ENCODE measurements around the gene ELF3. TPM values are rescaled to one million over a fixed set of nuclear protein-coding genes. Genes with fewer than 3 reads are reported as not detected.

The ELF3 gene
- total and polyA plus RNA-seq, 2 of the 13 experiments (the other 11 are each of a cell fraction or from before 2014, with no cell fraction given), result 11.5 to 55.1 TPM

DNA sequence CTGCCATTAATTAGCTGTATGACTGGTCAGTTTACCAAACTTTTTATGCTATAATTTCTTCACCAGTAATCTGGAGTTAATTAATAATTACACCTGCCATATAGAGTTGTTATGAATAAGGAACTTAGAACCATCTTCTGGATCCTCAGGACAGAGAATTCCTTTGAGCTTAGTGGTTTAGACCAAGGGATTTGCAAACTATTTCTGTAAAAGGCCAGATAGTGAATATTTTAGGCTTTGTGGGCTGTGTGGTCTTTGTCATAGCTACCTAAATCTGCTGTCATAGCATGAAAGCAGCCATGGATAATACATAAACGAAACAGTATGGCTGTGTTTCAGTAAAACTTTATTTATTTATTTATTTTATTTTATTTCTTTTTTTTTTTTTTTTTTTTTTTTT, 46.1 kb upstream of the ELF3 start (continued):
- TF ChIP-seq, protein P1, sequence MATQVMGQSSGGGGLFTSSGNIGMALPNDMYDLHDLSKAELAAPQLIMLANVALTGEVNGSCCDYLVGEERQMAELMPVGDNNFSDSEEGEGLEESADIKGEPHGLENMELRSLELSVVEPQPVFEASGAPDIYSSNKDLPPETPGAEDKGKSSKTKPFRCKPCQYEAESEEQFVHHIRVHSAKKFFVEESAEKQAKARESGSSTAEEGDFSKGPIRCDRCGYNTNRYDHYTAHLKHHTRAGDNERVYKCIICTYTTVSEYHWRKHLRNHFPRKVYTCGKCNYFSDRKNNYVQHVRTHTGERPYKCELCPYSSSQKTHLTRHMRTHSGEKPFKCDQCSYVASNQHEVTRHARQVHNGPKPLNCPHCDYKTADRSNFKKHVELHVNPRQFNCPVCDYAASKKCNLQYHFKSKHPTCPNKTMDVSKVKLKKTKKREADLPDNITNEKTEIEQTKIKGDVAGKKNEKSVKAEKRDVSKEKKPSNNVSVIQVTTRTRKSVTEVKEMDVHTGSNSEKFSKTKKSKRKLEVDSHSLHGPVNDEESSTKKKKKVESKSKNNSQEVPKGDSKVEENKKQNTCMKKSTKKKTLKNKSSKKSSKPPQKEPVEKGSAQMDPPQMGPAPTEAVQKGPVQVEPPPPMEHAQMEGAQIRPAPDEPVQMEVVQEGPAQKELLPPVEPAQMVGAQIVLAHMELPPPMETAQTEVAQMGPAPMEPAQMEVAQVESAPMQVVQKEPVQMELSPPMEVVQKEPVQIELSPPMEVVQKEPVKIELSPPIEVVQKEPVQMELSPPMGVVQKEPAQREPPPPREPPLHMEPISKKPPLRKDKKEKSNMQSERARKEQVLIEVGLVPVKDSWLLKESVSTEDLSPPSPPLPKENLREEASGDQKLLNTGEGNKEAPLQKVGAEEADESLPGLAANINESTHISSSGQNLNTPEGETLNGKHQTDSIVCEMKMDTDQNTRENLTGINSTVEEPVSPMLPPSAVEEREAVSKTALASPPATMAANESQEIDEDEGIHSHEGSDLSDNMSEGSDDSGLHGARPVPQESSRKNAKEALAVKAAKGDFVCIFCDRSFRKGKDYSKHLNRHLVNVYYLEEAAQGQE (IDR thresholded peaks at IDR 0.05; ENCODE audit: borderline replicate concordance in 1 of 2, low read depth in 1 of 2, low read length in 2 of 2), result no peak
- TF ChIP-seq, protein P2, sequence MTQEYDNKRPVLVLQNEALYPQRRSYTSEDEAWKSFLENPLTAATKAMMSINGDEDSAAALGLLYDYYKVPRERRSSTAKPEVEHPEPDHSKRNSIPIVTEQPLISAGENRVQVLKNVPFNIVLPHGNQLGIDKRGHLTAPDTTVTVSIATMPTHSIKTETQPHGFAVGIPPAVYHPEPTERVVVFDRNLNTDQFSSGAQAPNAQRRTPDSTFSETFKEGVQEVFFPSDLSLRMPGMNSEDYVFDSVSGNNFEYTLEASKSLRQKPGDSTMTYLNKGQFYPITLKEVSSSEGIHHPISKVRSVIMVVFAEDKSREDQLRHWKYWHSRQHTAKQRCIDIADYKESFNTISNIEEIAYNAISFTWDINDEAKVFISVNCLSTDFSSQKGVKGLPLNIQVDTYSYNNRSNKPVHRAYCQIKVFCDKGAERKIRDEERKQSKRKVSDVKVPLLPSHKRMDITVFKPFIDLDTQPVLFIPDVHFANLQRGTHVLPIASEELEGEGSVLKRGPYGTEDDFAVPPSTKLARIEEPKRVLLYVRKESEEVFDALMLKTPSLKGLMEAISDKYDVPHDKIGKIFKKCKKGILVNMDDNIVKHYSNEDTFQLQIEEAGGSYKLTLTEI (CRISPR knock-in tag; conservative IDR thresholded peaks at IDR 0.05), result no peak
- TF ChIP-seq, protein P3, sequence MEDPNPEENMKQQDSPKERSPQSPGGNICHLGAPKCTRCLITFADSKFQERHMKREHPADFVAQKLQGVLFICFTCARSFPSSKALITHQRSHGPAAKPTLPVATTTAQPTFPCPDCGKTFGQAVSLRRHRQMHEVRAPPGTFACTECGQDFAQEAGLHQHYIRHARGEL (CRISPR knock-in tag; IDR thresholded peaks at IDR 0.05), result no peak
- TF ChIP-seq ZFP90 (CRISPR knock-in tag; IDR thresholded peaks at IDR 0.05; ENCODE audit: borderline replicate concordance), result no peak
- TF ChIP-seq AHR (CRISPR knock-in tag; IDR thresholded peaks at IDR 0.05), result no peak
- no peak for TF ChIP-seq U2AF1 (optimal IDR thresholded peaks at IDR 0.05; ENCODE audit: low read depth, low read length)
- no peak for TF ChIP-seq KAT2B (IDR thresholded peaks at IDR 0.05; ENCODE audit: borderline replicate concordance, low read depth, low read length)
- TF ChIP-seq, protein P4, sequence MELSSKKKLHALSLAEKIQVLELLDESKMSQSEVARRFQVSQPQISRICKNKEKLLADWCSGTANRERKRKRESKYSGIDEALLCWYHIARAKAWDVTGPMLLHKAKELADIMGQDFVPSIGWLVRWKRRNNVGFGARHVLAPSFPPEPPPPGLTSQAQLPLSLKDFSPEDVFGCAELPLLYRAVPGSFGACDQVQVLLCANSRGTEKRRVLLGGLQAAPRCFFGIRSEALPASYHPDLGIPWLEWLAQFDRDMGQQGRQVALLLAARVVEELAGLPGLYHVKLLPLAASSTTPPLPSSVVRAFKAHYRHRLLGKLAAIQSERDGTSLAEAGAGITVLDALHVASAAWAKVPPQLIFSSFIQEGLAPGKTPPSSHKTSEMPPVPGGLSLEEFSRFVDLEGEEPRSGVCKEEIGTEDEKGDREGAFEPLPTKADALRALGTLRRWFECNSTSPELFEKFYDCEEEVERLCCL (CRISPR knock-in tag; IDR thresholded peaks at IDR 0.05; ENCODE audit: borderline replicate concordance), result no peak
- TF ChIP-seq EP300 (IDR thresholded peaks at IDR 0.05; ENCODE audit: low read depth in 2 of 2, low read length in 2 of 2), result no peak
- no peak for TF ChIP-seq EP300 (CRISPR knock-in tag; IDR thresholded peaks at IDR 0.05; ENCODE audit: borderline replicate concordance)
- TF ChIP-seq, protein P5, sequence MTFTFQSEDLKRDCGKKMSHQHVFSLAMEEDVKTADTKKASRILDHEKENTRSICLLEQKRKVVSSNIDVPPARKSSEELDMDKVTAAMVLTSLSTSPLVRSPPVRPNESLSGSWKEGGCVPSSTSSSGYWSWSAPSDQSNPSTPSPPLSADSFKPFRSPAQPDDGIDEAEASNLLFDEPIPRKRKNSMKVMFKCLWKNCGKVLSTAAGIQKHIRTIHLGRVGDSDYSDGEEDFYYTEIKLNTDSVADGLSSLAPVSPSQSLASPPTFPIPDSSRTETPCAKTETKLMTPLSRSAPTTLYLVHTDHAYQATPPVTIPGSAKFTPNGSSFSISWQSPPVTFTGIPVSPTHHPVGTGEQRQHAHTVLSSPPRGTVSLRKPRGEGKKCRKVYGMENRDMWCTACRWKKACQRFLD (CRISPR knock-in tag; IDR thresholded peaks at IDR 0.05; ENCODE audit: borderline replicate concordance), result no peak
- TF ChIP-seq, protein P6, sequence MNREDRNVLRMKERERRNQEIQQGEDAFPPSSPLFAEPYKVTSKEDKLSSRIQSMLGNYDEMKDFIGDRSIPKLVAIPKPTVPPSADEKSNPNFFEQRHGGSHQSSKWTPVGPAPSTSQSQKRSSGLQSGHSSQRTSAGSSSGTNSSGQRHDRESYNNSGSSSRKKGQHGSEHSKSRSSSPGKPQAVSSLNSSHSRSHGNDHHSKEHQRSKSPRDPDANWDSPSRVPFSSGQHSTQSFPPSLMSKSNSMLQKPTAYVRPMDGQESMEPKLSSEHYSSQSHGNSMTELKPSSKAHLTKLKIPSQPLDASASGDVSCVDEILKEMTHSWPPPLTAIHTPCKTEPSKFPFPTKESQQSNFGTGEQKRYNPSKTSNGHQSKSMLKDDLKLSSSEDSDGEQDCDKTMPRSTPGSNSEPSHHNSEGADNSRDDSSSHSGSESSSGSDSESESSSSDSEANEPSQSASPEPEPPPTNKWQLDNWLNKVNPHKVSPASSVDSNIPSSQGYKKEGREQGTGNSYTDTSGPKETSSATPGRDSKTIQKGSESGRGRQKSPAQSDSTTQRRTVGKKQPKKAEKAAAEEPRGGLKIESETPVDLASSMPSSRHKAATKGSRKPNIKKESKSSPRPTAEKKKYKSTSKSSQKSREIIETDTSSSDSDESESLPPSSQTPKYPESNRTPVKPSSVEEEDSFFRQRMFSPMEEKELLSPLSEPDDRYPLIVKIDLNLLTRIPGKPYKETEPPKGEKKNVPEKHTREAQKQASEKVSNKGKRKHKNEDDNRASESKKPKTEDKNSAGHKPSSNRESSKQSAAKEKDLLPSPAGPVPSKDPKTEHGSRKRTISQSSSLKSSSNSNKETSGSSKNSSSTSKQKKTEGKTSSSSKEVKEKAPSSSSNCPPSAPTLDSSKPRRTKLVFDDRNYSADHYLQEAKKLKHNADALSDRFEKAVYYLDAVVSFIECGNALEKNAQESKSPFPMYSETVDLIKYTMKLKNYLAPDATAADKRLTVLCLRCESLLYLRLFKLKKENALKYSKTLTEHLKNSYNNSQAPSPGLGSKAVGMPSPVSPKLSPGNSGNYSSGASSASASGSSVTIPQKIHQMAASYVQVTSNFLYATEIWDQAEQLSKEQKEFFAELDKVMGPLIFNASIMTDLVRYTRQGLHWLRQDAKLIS (CRISPR knock-in tag; IDR thresholded peaks at IDR 0.05), result no peak
- TF ChIP-seq NFYC (CRISPR knock-in tag; IDR thresholded peaks at IDR 0.05), result no peak
